MCF 10A (cell line): ENCODE data around the gene PDYN. TPM values are rescaled to one million over a fixed set of nuclear protein-coding genes. Genes with fewer than 3 reads are reported as not detected.

Experiments used
- BruUV-seq: library from RNA; stranded (reverse); fragments of 400-500 nt; replicated peaks from 2 replicates; lab custom pipeline; 2021; lab: Mats Ljungman, UMichigan
- CTCF ChIA-PET: fragments of 300-600 bp; sonication (Branson Sonifier 250); formaldehyde crosslinking; extraction: SDS; loops from one replicate; lab custom pipeline; 2021; ENCODE audit warnings: antibody characterized with exemption, inconsistent platforms; lab: Yijun Ruan, JAX
- POLR2A ChIA-PET: fragments of 300-600, 350-650 bp; sonication (Branson Sonifier 250); formaldehyde crosslinking; extraction: SDS; loops from one replicate; lab custom pipeline; 2020; ENCODE audit warnings: antibody characterized with exemption, inconsistent platforms; lab: Yijun Ruan, JAX
- DNase-seq: peaks from one replicate; pipeline ENCODE4 v3.0.0-alpha.2; 2018; ENCODE audit not compliant: unreplicated experiment
- H3K27ac Mint-ChIP-seq: one replicate; pipeline ENCODE4 v1.8.0; 2022; ENCODE audit warnings: mild to moderate bottlenecking, low read depth, mixed read lengths; ENCODE audit not compliant: unreplicated experiment
- H3K27me3 Mint-ChIP-seq: one replicate; pipeline ENCODE4 v1.8.0; 2022; ENCODE audit warnings: mixed read lengths; ENCODE audit not compliant: insufficient read depth, unreplicated experiment
- H3K36me3 Mint-ChIP-seq: one replicate; pipeline ENCODE4 v1.8.0; 2022; ENCODE audit warnings: mild to moderate bottlenecking, moderate library complexity, mixed read lengths; ENCODE audit not compliant: insufficient read depth, unreplicated experiment
- H3K4me1 Mint-ChIP-seq: one replicate; pipeline ENCODE4 v1.8.0; 2022; ENCODE audit warnings: mixed read lengths; ENCODE audit not compliant: insufficient read depth, unreplicated experiment
- H3K4me3 Mint-ChIP-seq: one replicate; pipeline ENCODE4 v1.8.0; 2022; ENCODE audit warnings: mild to moderate bottlenecking, moderate library complexity, mixed read lengths; ENCODE audit not compliant: unreplicated experiment
- H3K9me3 Mint-ChIP-seq: one replicate; pipeline ENCODE4 v1.8.0; 2022; ENCODE audit warnings: mixed read lengths; ENCODE audit not compliant: unreplicated experiment
- intact Hi-C: fragments of 100-400 bp; cut with micrococcal nuclease; formaldehyde crosslinking; loops from 2 replicates; pipeline ENCODE4 v1.14.1; 2022
- total RNA-seq: library from RNA; stranded (reverse); gene quantifications from 2 replicates; pipeline ENCODE4 v1.2.3, GENCODE V29; 2022
- TF ChIP-seq, protein P1 (sequence below): fragments of 200-600 bp; IDR thresholded peaks from one replicate; pipeline ENCODE4 v1.8.0; 2022; ENCODE audit warnings: antibody characterized with exemption, mild to moderate bottlenecking; ENCODE audit not compliant: unreplicated experiment

The PDYN gene
- total RNA-seq, 1 experiment from 2014 or later, result not detected

DNA sequence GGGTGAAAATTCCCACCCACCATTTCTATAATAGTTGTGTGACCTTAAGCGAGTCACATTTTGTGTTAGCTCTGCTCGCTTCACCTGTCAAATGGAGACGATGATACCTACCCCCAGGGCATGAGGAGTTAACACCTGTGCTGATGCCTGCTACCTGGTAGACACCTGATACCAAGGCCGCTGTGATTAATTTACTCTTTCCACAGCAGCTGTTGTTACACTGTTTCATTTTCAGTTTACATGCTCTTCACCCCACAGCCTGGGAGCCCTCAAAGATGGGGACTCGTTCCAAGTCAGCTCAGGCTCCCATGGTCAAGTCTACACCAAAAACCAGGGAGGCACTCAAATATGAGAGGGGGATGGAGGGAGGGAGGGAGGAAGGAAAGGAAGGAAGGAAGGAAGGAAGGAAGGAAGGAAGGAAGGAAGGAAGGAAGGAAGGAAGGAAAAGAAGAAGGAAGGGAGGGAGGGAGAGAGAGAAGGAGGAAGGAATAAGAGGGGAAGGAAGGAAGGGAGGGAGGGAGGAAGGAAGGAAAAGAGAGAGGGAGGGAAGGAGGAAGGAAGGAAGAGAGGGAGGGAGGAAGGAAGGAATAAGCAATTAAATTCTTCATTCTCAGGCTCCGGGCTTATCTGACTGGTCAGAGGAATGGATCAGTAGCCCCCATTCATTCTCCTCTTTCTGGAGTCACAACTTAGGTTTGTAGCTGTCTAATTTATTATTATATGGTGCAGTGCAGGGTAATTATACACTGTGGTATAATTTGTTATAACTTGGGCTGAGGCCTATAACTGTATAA lies 40.9 kb downstream of the PDYN start:
- CTCF ChIA-PET, result interaction anchor here (0.8 to 2.7 kb wide), 5 partner anchors 9 to 567 kb away, joined by 3 to 20 read pairs (median 5); no protein-coding TSS in a partner anchor
- Mint-ChIP-seq H3K4me3 (no peak overlapping the region), H3K36me3 (no peaks in the 10 kb centered on the region), H3K27me3 (no peaks in the 10 kb centered on the region), H3K4me1 (no peaks in the 10 kb centered on the region), H3K27ac (no peak overlapping the region), H3K9me3 (no peaks in the 10 kb centered on the region)
- POLR2A ChIA-PET, result interaction anchor here (1.3 to 1.7 kb wide), 3 partner anchors 9 to 150 kb away, joined by 3 to 8 read pairs (median 6); no protein-coding TSS in a partner anchor
- BruUV-seq, result no TSS peak
- intact Hi-C loops, result no loop called here
- DNase-seq, result no peak
- TF ChIP-seq, protein P1, sequence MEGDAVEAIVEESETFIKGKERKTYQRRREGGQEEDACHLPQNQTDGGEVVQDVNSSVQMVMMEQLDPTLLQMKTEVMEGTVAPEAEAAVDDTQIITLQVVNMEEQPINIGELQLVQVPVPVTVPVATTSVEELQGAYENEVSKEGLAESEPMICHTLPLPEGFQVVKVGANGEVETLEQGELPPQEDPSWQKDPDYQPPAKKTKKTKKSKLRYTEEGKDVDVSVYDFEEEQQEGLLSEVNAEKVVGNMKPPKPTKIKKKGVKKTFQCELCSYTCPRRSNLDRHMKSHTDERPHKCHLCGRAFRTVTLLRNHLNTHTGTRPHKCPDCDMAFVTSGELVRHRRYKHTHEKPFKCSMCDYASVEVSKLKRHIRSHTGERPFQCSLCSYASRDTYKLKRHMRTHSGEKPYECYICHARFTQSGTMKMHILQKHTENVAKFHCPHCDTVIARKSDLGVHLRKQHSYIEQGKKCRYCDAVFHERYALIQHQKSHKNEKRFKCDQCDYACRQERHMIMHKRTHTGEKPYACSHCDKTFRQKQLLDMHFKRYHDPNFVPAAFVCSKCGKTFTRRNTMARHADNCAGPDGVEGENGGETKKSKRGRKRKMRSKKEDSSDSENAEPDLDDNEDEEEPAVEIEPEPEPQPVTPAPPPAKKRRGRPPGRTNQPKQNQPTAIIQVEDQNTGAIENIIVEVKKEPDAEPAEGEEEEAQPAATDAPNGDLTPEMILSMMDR, result no peak

DNA sequence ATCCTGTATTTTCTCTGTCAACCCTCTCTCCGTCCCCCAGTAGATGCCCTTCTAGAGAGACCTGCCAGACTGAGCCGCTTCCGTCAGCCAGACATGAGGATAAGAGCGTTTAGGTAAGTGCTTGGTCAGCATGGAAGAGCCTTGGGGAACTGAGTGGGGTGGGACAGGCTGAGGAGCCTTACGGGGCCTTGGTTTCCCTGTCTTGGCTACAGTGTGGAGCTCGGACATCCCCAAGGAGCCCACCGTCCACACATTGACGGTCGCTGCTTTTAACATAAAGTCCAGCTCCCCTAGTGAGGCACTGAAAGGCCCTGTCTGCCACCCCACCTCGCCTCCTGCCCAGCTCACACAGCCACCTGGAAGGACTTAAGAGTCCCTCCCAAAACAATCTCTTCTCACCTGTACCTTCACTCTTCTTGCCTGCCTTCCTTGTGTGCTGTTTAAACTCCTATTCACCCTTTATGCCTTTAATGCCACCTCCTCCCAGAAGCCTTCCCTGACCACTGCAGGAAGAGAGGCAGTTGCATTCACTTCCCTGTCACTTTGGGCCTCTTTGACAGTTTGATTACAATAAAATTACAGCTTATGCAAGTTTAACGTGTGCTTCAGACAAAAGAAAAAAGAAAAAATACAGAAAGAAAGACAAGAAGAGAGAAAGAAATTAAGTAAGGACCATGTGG lies 42.3 kb downstream of the PDYN start:
- Mint-ChIP-seq H3K36me3 (no peaks in the 10 kb centered on the region), H3K9me3 (no peaks in the 10 kb centered on the region), H3K4me1 (no peaks in the 10 kb centered on the region), H3K27ac (no peak overlapping the region), H3K27me3 (no peaks in the 10 kb centered on the region), H3K4me3 (no peak overlapping the region)
- DNase-seq, result no peak
- intact Hi-C loops, result no loop called here
- ChIA-PET POLR2A (interaction anchor here (1.0 to 1.7 kb wide), 6 partner anchors 8 to 556 kb away, joined by 3 to 8 read pairs (median 4); no protein-coding TSS in a partner anchor), CTCF (interaction anchor here (0.5 to 2.7 kb wide), 4 partner anchors 14 to 240 kb away, joined by 3 to 20 read pairs (median 3); no protein-coding TSS in a partner anchor)
- no TSS peak for BruUV-seq
- TF ChIP-seq, protein P1, result no peak

DNA sequence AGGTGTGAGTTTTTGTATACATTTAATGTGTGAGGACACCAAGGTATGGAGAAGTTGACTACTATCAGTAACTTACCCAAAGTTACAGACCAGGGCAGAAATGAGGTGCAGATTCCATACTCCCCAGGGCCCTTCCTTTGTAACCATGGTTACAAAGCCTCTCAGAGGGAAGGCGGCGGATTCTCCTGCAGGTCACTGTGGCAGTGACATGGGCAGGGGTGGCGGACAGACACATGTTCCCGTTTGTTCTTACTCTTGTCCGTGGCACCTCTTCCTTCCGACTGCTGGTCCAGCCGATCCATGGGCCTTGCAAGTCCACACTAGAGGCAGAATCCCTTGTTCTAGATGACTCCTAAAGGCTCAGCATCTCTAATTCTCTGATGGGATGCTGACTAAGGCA lies 43.0 kb downstream of the PDYN start:
- H3K27ac Mint-ChIP-seq, result no peak overlapping the region
- no peak for DNase-seq
- ChIA-PET POLR2A (interaction anchor here (1.0 kb wide), 1 partner anchor 10 kb away, joined by 3 read pairs; no protein-coding TSS in a partner anchor), CTCF (interaction anchor here (2.7 kb wide), 1 partner anchor 15 kb away, joined by 20 read pairs; no protein-coding TSS in a partner anchor)
- no peak overlapping the region for H3K4me3 Mint-ChIP-seq
- no peaks in the 10 kb centered on the region for H3K9me3 Mint-ChIP-seq
- intact Hi-C loops, result no loop called here
- no peaks in the 10 kb centered on the region for H3K36me3 Mint-ChIP-seq
- no peaks in the 10 kb centered on the region for H3K27me3 Mint-ChIP-seq
- no peaks in the 10 kb centered on the region for H3K4me1 Mint-ChIP-seq
- TF ChIP-seq, protein P1, result no peak
- BruUV-seq, result no TSS peak
